ENCODE results near the gene SYS1.
"Not testable (repeated sequence)": the region's sequence is repeated elsewhere in the genome, so short reads cannot be mapped to it uniquely, and the experiment has no call there.

Gene SYS1

GRCh38 chr20:45340236-45340847 is 22.6 kb upstream of the SYS1 start:
- no peak for DNase-seq

GRCh38 chr20:45340951-45341350 is 22.0 kb upstream of the SYS1 start:
- DNase-seq: no peak

- DNase-seq: no peak
These were observed 21.4 kb upstream of the SYS1 start for GRCh38 chr20:45341579-45341938.

- DNase-seq: peak; percentile 44
These were observed 20.8 kb upstream of the SYS1 start for GRCh38 chr20:45341939-45342854.

- DNase-seq: no peak
These were observed 20.0 kb upstream of the SYS1 start for GRCh38 chr20:45342855-45343531.

- peak; percentile 35 for DNase-seq
These were observed 19.3 kb upstream of the SYS1 start for GRCh38 chr20:45343532-45344167.

- DNase-seq: no peak
These were observed 18.6 kb upstream of the SYS1 start for GRCh38 chr20:45344168-45344860.

GRCh38 chr20:45345104-45345936 is 17.6 kb upstream of the SYS1 start:
- no peak for DNase-seq

- peak; percentile 9 for DNase-seq
These were observed 16.7 kb upstream of the SYS1 start for GRCh38 chr20:45346291-45346718.

GRCh38 chr20:45346851-45347250 is 16.1 kb upstream of the SYS1 start:
- DNase-seq: no peak

- DNase-seq: no peak
These were observed 15.5 kb upstream of the SYS1 start for GRCh38 chr20:45347297-45347935.

GRCh38 chr20:45347936-45348778 is 14.8 kb upstream of the SYS1 start, which contains the start of gene SDC4:
Gene SDC4 (minus strand): TSS chr20:45348424. CDS start chr20:45348384, 40 bp downstream.
- peak; percentile 34 for DNase-seq

- DNase-seq: no peak
These were observed 12.7 kb upstream of the SYS1 start for GRCh38 chr20:45350217-45350616.

GRCh38 chr20:45350795-45351194 is 12.2 kb upstream of the SYS1 start:
- not testable (repeated sequence) for DNase-seq

GRCh38 chr20:45352729-45353128 is 10.2 kb upstream of the SYS1 start:
- DNase-seq: no peak

GRCh38 chr20:45353746-45354145 is 9.2 kb upstream of the SYS1 start:
- no peak for DNase-seq

- no peak for DNase-seq
These were observed 8.3 kb upstream of the SYS1 start for GRCh38 chr20:45354423-45355208.

GRCh38 chr20:45355209-45356084 is 7.5 kb upstream of the SYS1 start:
- DNase-seq: peak; percentile 35
